GM19023 (cell line): Measurements from ENCODE around the gene MRPS22.
A peak's percentile ranks its signal among the peaks of the same experiment; 100 is the strongest.

ENCODE experiments used
- ATAC-seq: cut with Tn5 transposase; IDR thresholded peaks from one replicate; pipeline ENCODE4 v1.9.1; 2021; ENCODE audit warnings: mild to moderate bottlenecking, moderate library complexity; ENCODE audit not compliant: unreplicated experiment

Gene MRPS22

GRCh38 chr3:139311557-139311956 is 32.3 kb upstream of the MRPS22 start:
- no peak for ATAC-seq

- ATAC-seq, result no peak
These were observed 31.4 kb upstream of the MRPS22 start for GRCh38 chr3:139312416-139312815.

- ATAC-seq, result no peak
These were observed 30.9 kb upstream of the MRPS22 start for GRCh38 chr3:139312959-139313358.

- no peak for ATAC-seq
These were observed 29.9 kb upstream of the MRPS22 start for GRCh38 chr3:139313921-139314320.

GRCh38 chr3:139317215-139317614 is 26.6 kb upstream of the MRPS22 start:
- no peak for ATAC-seq

GRCh38 chr3:139317660-139318430 is 26.0 kb upstream of the MRPS22 start:
- no peak for ATAC-seq

GRCh38 chr3:139318431-139318816 is 25.4 kb upstream of the MRPS22 start:
- no peak for ATAC-seq

- no peak for ATAC-seq
These were observed 25.0 kb upstream of the MRPS22 start for GRCh38 chr3:139318826-139319225.

GRCh38 chr3:139319428-139320402 is 24.1 kb upstream of the MRPS22 start:
- ATAC-seq, result no peak

- ATAC-seq, result no peak
These were observed 23.1 kb upstream of the MRPS22 start for GRCh38 chr3:139320551-139321309.

- no peak for ATAC-seq
These were observed 21.5 kb upstream of the MRPS22 start for GRCh38 chr3:139322346-139322745.

GRCh38 chr3:139323146-139323545 is 20.7 kb upstream of the MRPS22 start:
- ATAC-seq, result no peak

- no peak for ATAC-seq
These were observed 19.4 kb upstream of the MRPS22 start for GRCh38 chr3:139324456-139324855.

- ATAC-seq, result no peak
These were observed 18.3 kb upstream of the MRPS22 start for GRCh38 chr3:139325551-139325950.

GRCh38 chr3:139326131-139326530 is 17.7 kb upstream of the MRPS22 start:
- no peak for ATAC-seq

GRCh38 chr3:139326707-139327106 is 17.1 kb upstream of the MRPS22 start:
- no peak for ATAC-seq

GRCh38 chr3:139327231-139327630 is 16.6 kb upstream of the MRPS22 start:
- no peak for ATAC-seq

GRCh38 chr3:139327861-139328260 is 16.0 kb upstream of the MRPS22 start:
- ATAC-seq, result no peak

GRCh38 chr3:139328356-139328755 is 15.5 kb upstream of the MRPS22 start:
- no peak for ATAC-seq

GRCh38 chr3:139329364-139329850 is 14.4 kb upstream of the MRPS22 start:
- ATAC-seq, result peak; percentile 99

GRCh38 chr3:139332092-139332491 is 11.7 kb upstream of the MRPS22 start:
- ATAC-seq, result no peak
